ENCODE measurements around the gene KRTAP5-9.

The KRTAP5-9 gene

GRCh38 chr11:71551711-71552110, 3.5 kb downstream of the KRTAP5-9 start:
- TF ChIP-seq CTCF (IDR thresholded peaks at IDR 0.05; ENCODE audit: control extremely low read depth, extremely low read depth, low read depth, missing control alignments), result no peak
- DNase-seq (ENCODE audit: extremely low spot score), result no peak
- ChIA-PET CTCF (no interaction called here), POLR2A (no interaction called here)

- POLR2A ChIA-PET, result no interaction called here
These were observed 6.8 kb downstream of the KRTAP5-9 start for GRCh38 chr11:71554996-71555395.

GRCh38 chr11:71555508-71555907, 7.3 kb downstream of the KRTAP5-9 start:
- no peak for TF ChIP-seq CTCF (IDR thresholded peaks at IDR 0.05; ENCODE audit: control extremely low read depth, extremely low read depth, low read depth, missing control alignments)
- no peak for DNase-seq (ENCODE audit: extremely low spot score)
- ChIA-PET POLR2A (no interaction called here), CTCF (no interaction called here)

More at GRCh38 chr11:71554996-71555395, 6.8 kb downstream of the KRTAP5-9 start:
- CTCF ChIA-PET, result interaction anchor here (0.8 kb wide), 1 partner anchor 8 kb away, joined by 3 read pairs; no protein-coding TSS in a partner anchor
- DNase-seq (ENCODE audit: extremely low spot score), result no peak
- TF ChIP-seq CTCF (IDR thresholded peaks at IDR 0.05; ENCODE audit: control extremely low read depth, extremely low read depth, low read depth, missing control alignments), result no peak

GRCh38 chr11:71556018-71556417, 7.8 kb downstream of the KRTAP5-9 start:
- DNase-seq (ENCODE audit: extremely low spot score), result no peak
- no peak for TF ChIP-seq CTCF (IDR thresholded peaks at IDR 0.05; ENCODE audit: control extremely low read depth, extremely low read depth, low read depth, missing control alignments)
- CTCF ChIA-PET, result interaction anchor here (1.4 kb wide), 1 partner anchor 10 kb away, joined by 4 read pairs; no protein-coding TSS in a partner anchor
- POLR2A ChIA-PET, result no interaction called here

GRCh38 chr11:71557257-71557656, 9.0 kb downstream of the KRTAP5-9 start:
- POLR2A ChIA-PET, result no interaction called here
- no peak for DNase-seq (ENCODE audit: extremely low spot score)
- CTCF ChIA-PET, result interaction anchor here (1.4 kb wide), 1 partner anchor 11 kb away, joined by 4 read pairs; no protein-coding TSS in a partner anchor
- no peak for TF ChIP-seq CTCF (IDR thresholded peaks at IDR 0.05; ENCODE audit: control extremely low read depth, extremely low read depth, low read depth, missing control alignments)

GRCh38 chr11:71558996-71559395, 10.8 kb downstream of the KRTAP5-9 start:
- ChIA-PET POLR2A (no interaction called here), CTCF (interaction anchor here (1.0 kb wide), 1 partner anchor 21 kb away, joined by 4 read pairs; no protein-coding TSS in a partner anchor)
- DNase-seq (ENCODE audit: extremely low spot score), result no peak
- no peak for TF ChIP-seq CTCF (IDR thresholded peaks at IDR 0.05; ENCODE audit: control extremely low read depth, extremely low read depth, low read depth, missing control alignments)
